C4-2B (cell line): ENCODE data around the gene GHSR.
"Not testable (repeated sequence)": the region's sequence is repeated elsewhere in the genome, so short reads cannot be mapped to it uniquely, and the experiment has no call there.

Source experiments
- H3K27ac ChIP-seq: fragments of 450-650 bp; 2 replicates; pipeline ENCODE4 v1.5.1; 2017
- CTCF ChIP-seq: fragments of 450-650 bp; conservative IDR thresholded peaks from 2 replicates; pipeline ENCODE4 v1.5.1; 2017; ENCODE audit warnings: mild to moderate bottlenecking
- ZFX ChIP-seq: fragments of 450-650 bp; IDR thresholded peaks from 2 replicates; pipeline ENCODE4 v1.6.1; 2017

The GHSR gene

GRCh38 chr3:172447611-172448579, at the start of gene GHSR:
GHSR (minus strand) TSS chr3:172448456; CDS start chr3:172448413, 43 bp downstream.
- no peak within 1 kb of the TSS for H3K27ac ChIP-seq
- TF ChIP-seq CTCF (no peak), ZFX (no peak)

GRCh38 chr3:172490198-172490669, 42.0 kb upstream of the GHSR start:
- H3K27ac ChIP-seq: not testable (repeated sequence)
- TF ChIP-seq CTCF: peak; percentile 93

- TF ChIP-seq ZFX (no peak), CTCF (no peak)
- no peak overlapping the region for H3K27ac ChIP-seq
Observed at GRCh38 chr3:172478116-172478515, 29.9 kb upstream of the GHSR start.

- H3K27ac ChIP-seq: no peak overlapping the region
- no peak for TF ChIP-seq ZFX
- TF ChIP-seq CTCF: no peak
Observed at GRCh38 chr3:172476347-172476746, 28.1 kb upstream of the GHSR start.

GRCh38 chr3:172475703-172476102, 27.4 kb upstream of the GHSR start:
- TF ChIP-seq ZFX (no peak), CTCF (no peak)
- no peak overlapping the region for H3K27ac ChIP-seq

GRCh38 chr3:172471903-172472302, 23.6 kb upstream of the GHSR start:
- H3K27ac ChIP-seq: no peak overlapping the region
- TF ChIP-seq ZFX (no peak), CTCF (no peak)

GRCh38 chr3:172470588-172470987, 22.3 kb upstream of the GHSR start:
- no peak overlapping the region for H3K27ac ChIP-seq
- no peak for TF ChIP-seq CTCF
- no peak for TF ChIP-seq ZFX
